ENCODE measurements around the gene ZIC2. TPM values are rescaled to one million over a fixed set of nuclear protein-coding genes. Genes with fewer than 3 reads are reported as not detected.
A peak's percentile ranks its signal among the peaks of the same experiment; 100 is the strongest.

The ZIC2 gene
- total RNA-seq, 4 donors from 2014 or later, result not detected

DNA sequence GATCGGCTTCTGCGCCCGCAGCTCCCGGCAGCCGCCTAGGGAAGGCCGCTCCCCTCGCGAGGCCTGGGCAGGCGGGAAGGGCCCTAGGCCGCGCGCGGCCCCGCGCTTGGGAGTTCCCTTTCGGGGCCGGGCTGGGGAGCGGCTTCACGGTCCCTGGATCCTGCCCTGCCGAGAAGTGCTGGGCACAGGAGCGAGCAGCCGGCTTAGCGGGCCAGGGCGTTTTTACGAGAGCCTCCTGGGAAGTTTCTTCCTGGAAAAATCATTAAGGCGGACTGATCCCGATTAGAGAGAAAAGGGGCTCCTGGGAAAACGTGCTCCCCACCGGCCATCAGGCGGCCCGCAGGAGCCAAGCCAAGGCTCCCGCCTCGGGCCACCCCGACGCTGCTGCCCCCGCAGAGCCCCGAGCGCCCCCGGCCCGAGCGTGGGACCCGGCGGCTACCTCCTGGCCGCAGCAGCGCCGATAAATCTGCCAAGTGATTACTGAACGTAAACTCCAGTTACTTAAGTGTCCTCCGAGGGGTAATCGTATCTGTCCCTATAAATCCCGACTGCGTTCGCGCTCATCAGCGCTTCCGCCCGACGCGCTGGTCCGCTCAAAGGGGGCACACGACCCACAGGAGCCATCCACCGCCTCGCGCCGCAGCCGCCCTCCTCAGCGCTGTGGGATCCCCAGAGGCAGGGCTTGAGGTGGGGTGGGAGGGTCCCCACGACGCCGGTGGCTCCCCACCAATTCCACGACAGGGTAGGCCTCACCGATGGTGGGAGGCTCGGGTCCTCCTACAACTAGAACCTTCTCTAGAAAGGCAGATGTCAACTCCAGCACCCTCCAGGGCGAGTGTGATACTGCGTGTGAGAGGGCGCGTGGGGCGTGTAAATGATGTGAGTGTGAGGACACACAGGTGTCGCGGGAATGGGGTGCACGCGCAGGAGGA, 12.8 kb upstream of the ZIC2 start:
- peaks cover 95% of the 10 kb centered on the region for H3K27me3 ChIP-seq
- peak overlapping the region; percentile 47 for H3K4me3 ChIP-seq
- H3K4me1 ChIP-seq, result peaks cover 37% of the 10 kb centered on the region
- WGBS, result 5% methylated on average over 19 of the region's 81 CpGs
- H3K9me3 ChIP-seq, result no peaks in the 10 kb centered on the region
- TF ChIP-seq EP300 (IDR thresholded peaks at IDR 0.05) (no peak), POLR2A (IDR thresholded peaks at IDR 0.05) (no peak), POLR2AphosphoS5 (IDR thresholded peaks at IDR 0.05) (no peak)
- TF ChIP-seq, protein P1, sequence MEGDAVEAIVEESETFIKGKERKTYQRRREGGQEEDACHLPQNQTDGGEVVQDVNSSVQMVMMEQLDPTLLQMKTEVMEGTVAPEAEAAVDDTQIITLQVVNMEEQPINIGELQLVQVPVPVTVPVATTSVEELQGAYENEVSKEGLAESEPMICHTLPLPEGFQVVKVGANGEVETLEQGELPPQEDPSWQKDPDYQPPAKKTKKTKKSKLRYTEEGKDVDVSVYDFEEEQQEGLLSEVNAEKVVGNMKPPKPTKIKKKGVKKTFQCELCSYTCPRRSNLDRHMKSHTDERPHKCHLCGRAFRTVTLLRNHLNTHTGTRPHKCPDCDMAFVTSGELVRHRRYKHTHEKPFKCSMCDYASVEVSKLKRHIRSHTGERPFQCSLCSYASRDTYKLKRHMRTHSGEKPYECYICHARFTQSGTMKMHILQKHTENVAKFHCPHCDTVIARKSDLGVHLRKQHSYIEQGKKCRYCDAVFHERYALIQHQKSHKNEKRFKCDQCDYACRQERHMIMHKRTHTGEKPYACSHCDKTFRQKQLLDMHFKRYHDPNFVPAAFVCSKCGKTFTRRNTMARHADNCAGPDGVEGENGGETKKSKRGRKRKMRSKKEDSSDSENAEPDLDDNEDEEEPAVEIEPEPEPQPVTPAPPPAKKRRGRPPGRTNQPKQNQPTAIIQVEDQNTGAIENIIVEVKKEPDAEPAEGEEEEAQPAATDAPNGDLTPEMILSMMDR (IDR thresholded peaks at IDR 0.05), result no peak
- no peak overlapping the region for H3K27ac ChIP-seq
- no peak for DNase-seq (ENCODE audit: low spot score in 2 of 2)
- no peaks in the 10 kb centered on the region for H3K36me3 ChIP-seq

DNA sequence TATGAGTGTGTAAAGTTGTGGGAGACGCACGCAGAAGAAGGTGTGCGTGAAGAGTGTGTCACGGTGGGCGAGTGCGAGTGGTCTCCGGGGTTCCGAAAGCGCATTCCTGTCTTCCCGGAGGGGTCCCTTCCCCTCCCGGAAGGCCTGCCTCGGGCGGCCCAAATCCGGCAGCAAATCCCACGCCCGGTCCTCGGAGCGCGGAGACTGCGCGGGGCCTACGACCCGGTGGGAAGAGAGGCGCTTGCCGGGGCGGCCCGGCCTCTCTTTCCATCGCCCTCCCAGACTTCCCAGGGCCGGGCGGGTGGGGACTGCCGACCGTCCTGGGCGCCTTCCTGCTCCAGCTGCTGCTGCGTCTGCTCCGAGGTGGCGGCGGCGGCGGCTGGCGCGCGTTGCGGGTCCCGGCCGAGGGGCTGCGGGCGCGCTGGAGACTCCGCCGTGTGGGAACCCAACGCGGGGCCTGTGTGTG, 12.1 kb upstream of the ZIC2 start:
- Histone ChIP-seq H3K4me1 (peaks cover 37% of the 10 kb centered on the region), H3K4me3 (peak overlapping the region; percentile 47), H3K27me3 (peaks cover 95% of the 10 kb centered on the region), H3K9me3 (no peaks in the 10 kb centered on the region), H3K36me3 (no peaks in the 10 kb centered on the region), H3K27ac (no peak overlapping the region)
- no peak for TF ChIP-seq POLR2AphosphoS5 (IDR thresholded peaks at IDR 0.05)
- TF ChIP-seq POLR2A (IDR thresholded peaks at IDR 0.05), result no peak
- TF ChIP-seq, protein P1 (IDR thresholded peaks at IDR 0.05), result no peak
- TF ChIP-seq EP300 (IDR thresholded peaks at IDR 0.05), result no peak
- no peak for DNase-seq (ENCODE audit: low spot score in 2 of 2)
- WGBS, result 10% methylated on average over 19 of the region's 52 CpGs

DNA sequence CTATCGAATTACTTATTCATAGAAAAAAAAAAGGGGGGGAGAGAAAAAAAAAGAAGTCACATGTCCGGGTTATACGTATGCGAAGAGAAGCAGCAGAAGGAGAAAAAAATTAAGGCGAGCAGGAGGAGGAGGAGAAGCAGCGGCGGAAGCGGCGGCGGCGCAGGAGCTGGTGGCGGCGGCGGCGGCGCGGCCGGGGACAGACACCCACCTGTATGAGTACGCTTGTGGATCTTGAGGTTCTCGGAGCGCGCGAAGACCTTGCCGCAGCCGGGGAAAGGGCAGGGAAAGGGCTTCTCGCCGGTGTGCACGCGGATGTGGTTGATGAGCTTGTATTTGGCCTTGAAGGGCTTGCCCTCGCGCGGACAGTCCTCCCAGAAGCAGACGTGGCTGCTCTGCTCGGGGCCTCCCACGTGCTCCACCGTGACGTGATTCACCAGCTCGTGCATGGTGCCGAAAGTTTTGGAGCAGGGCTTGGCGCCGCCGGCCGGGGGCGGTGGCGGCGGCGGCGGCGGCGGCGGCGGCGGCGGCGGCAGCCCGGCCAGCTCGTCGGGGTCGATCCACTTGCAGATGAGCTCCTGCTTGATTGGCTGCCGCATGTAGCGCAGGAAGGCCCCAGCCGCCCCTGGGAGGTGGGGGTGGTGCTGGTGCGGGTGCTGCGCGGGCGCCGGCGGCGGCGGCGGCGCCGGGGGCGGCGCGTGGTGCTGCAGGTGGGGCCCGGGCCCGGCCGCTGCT, 11.5 kb upstream of the ZIC2 start:
- Histone ChIP-seq H3K27me3 (peaks cover 95% of the 10 kb centered on the region), H3K9me3 (no peaks in the 10 kb centered on the region), H3K36me3 (no peaks in the 10 kb centered on the region), H3K4me1 (peaks cover 37% of the 10 kb centered on the region), H3K4me3 (peak overlapping the region; percentile 47), H3K27ac (no peak overlapping the region)
- WGBS, result 4% methylated on average over 24 of the region's 79 CpGs
- no peak for DNase-seq (ENCODE audit: low spot score in 2 of 2)
- TF ChIP-seq, protein P1 (IDR thresholded peaks at IDR 0.05), result no peak
- TF ChIP-seq POLR2A (IDR thresholded peaks at IDR 0.05) (no peak), POLR2AphosphoS5 (IDR thresholded peaks at IDR 0.05) (no peak), EP300 (IDR thresholded peaks at IDR 0.05) (no peak)

DNA sequence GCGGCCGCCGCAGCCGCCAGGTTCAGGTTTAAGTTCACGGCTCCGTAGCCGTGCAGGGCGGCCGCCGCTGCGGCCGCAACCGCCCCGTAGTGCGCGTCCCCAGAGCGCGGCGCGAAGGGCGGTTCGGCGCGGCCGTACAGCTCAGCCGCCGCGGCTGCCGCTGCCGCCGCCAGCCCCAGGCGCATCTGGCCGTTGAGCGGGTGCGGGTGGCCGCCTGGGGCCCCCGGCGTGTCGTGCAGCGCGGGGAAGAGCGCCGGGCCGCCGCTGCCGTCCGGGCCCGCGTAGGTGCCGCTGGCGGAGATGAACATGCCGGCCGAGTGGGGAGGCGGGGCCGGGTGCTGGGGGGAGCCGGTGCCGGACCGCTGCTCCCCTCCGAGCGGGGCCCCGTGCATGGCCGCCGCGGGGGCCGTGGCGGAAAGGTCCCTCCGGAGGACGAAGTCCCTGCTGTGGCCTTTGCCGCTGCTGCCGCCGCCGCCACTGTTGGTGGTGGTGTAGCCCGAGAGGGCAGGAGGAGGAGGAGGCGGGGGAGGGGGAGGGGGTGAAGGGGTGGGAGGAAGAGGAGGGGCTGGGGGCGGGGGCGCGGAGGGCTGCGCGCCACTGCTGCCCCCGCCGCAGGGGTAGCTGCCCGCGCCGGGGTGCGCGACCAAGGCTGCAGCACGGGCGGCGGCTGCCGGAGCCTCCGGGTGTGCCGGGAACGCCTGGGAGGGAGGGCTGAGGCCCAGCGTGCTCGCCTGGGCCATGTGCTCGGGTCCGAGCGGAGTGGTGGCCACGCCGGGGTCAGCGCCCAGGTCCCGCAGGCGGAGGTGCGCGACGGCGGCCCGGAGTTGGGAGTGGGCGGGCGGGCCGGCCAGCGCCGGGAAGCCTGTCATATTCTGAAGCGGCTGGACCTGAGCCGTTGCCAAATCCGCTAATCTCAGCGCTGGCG, 10.7 kb upstream of the ZIC2 start:
- no peak for DNase-seq (ENCODE audit: low spot score in 2 of 2)
- Histone ChIP-seq H3K36me3 (no peaks in the 10 kb centered on the region), H3K27me3 (peaks cover 95% of the 10 kb centered on the region), H3K27ac (no peak overlapping the region), H3K4me1 (peaks cover 37% of the 10 kb centered on the region), H3K4me3 (peak overlapping the region; percentile 47), H3K9me3 (no peaks in the 10 kb centered on the region)
- TF ChIP-seq POLR2A (IDR thresholded peaks at IDR 0.05) (no peak), POLR2AphosphoS5 (IDR thresholded peaks at IDR 0.05) (no peak), EP300 (IDR thresholded peaks at IDR 0.05) (no peak)
- TF ChIP-seq, protein P1 (IDR thresholded peaks at IDR 0.05), result no peak
- WGBS, result under 1% methylated on average over 32 of the region's 118 CpGs
